Astrocyte of the spinal cord (primary cell): ENCODE data around the gene ITGB3BP.
A peak's percentile ranks its signal among the peaks of the same experiment; 100 is the strongest.
"Not testable (repeated sequence)": the region's sequence is repeated elsewhere in the genome, so short reads cannot be mapped to it uniquely, and the experiment has no call there.

Source experiments
- DNase-seq: peaks from one replicate; pipeline ENCODE4 v3.0.0; 2011; ENCODE audit warnings: low read depth, low spot score
- H3K4me3 ChIP-seq: 2 replicates; pipeline ENCODE4 v1.5.1; 2011; ENCODE audit warnings: low read depth, mild to moderate bottlenecking, low read length, moderate library complexity
- CTCF ChIP-seq: IDR thresholded peaks from 2 replicates; pipeline ENCODE4 v1.5.1; 2012; ENCODE audit warnings: low read depth, mild to moderate bottlenecking, low read length, inconsistent platforms
- in situ Hi-C: cut with HindIII; loops from 2 replicates; pipeline ENCODE4 v1.10.0; 2017; ENCODE audit warnings: low sequenced_read_pairs

The ITGB3BP gene

GRCh38 chr1:63487336-63488065 lies 35.5 kb downstream of the ITGB3BP start:
- TF ChIP-seq CTCF, result no peak
- in situ Hi-C loops, result no loop called here
- peak; percentile 69 for DNase-seq
- no peak overlapping the region for H3K4me3 ChIP-seq

- no peak overlapping the region for H3K4me3 ChIP-seq
- in situ Hi-C loops, result no loop called here
- no peak for DNase-seq
- no peak for TF ChIP-seq CTCF
Measured at GRCh38 chr1:63486629-63487028, 36.4 kb downstream of the ITGB3BP start.

DNA sequence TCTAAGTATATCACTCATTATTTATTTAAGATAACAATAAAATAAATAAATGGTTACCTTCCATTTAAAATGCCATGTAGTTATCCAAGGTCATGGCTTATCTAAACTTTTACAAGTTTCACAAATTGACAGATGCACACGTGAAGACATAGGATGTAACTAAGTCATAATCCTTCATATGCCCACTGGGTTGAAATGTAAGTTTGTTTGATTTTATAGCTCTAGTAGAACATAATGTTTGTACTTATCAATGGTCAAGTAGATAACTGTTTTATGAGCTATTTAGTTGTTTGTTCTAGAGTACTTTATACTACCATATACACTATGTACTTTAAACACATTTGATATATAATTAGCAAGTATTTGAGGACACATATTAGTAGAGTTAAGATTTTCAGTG lies 43.0 kb downstream of the ITGB3BP start:
- in situ Hi-C loops, result no loop called here

GRCh38 chr1:63475761-63476160 lies 47.3 kb downstream of the ITGB3BP start:
- DNase-seq, result no peak
- TF ChIP-seq CTCF, result no peak
- in situ Hi-C loops, result no loop called here
- H3K4me3 ChIP-seq, result no peak overlapping the region

More for the DNA sequence above, 43.0 kb downstream of the ITGB3BP start:
- no peak overlapping the region for H3K4me3 ChIP-seq
- DNase-seq, result no peak
- TF ChIP-seq CTCF, result no peak

DNA sequence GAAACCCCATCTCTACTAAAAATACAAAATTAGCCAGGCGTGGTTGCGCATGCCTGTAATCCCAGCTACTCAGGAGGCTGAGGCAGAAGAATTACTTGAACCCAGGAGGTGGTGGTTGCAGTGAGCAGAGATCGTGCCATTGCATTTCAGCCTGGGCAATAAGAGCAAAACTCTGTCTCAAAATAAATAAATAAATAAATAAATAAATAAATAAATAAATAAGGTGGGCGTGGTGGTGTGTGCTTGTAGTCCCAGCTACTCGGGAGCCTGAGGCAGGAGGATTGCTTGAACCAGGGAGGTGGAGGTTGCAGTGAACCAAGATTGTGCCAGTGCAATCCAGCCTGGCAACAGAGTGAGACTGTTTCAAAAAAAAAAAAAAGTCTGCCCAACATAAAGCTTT lies 54.3 kb downstream of the ITGB3BP start:
- DNase-seq, H3K4me3 ChIP-seq, in situ Hi-C loops: not testable (repeated sequence)

GRCh38 chr1:63466759-63467158 lies 56.3 kb downstream of the ITGB3BP start:
- in situ Hi-C loops, result no loop called here
- no peak overlapping the region for H3K4me3 ChIP-seq
- DNase-seq, result no peak
- peak; percentile 6 for TF ChIP-seq CTCF

- in situ Hi-C loops, result no loop called here
- DNase-seq, result no peak
- TF ChIP-seq CTCF, result no peak
- H3K4me3 ChIP-seq, result no peak overlapping the region
Measured at GRCh38 chr1:63466181-63466580, 56.8 kb downstream of the ITGB3BP start.
